Stimulated activated naive B cell treated with anti-CD40 and anti-IgM and Interleukin-4, amounts not matched to agents 10 μg/mL and 1 μg/mL and 100 μg/mL, for 72 hours (primary cell): ENCODE data around the gene LRMDA.

Source experiments
- ATAC-seq, 2 donors: fragments of 150-1000 bp; cut with Tn5 transposase; replicated peaks; 2 replicates each; pipeline ENCODE4 v1.10.0; 2021; ENCODE audit warnings: moderate library complexity in 1 of 2
- DNase-seq: peaks from one replicate; pipeline ENCODE4 v3.0.0; 2021
- H3K27ac Mint-ChIP-seq: one replicate; pipeline ENCODE4 v1.8.0; 2022; ENCODE audit warnings: mild to moderate bottlenecking, mixed read lengths
- H3K27me3 Mint-ChIP-seq, 2 donors: one replicate each; pipeline ENCODE4 v1.8.0; 2022; ENCODE audit warnings: mixed read lengths in 2 of 2
- H3K36me3 Mint-ChIP-seq, 2 donors: one replicate each; pipeline ENCODE4 v1.8.0; 2022; ENCODE audit warnings: mixed read lengths in 2 of 2, mild to moderate bottlenecking in 1 of 2
- H3K4me1 Mint-ChIP-seq, 2 donors: one replicate each; pipeline ENCODE4 v1.8.0; 2022; ENCODE audit warnings: mixed read lengths in 2 of 2, mild to moderate bottlenecking in 1 of 2
- H3K4me3 Mint-ChIP-seq, 2 donors: one replicate each; pipeline ENCODE4 v1.8.0; 2022; ENCODE audit warnings: mild to moderate bottlenecking in 2 of 2, mixed read lengths in 2 of 2, moderate library complexity in 1 of 2
- H3K9me3 Mint-ChIP-seq, 2 donors: one replicate each; pipeline ENCODE4 v1.8.0; 2022; ENCODE audit warnings: mixed read lengths in 2 of 2, mild to moderate bottlenecking in 1 of 2

Gene LRMDA

GRCh38 chr10:76542307-76542930 is 1111.0 kb downstream of the LRMDA start:
- H3K36me3 Mint-ChIP-seq: no peaks in the 10 kb centered on the region
- no peak overlapping the region for H3K27ac Mint-ChIP-seq
- no peak overlapping the region for H3K4me3 Mint-ChIP-seq
- DNase-seq (no peak), ATAC-seq (no peak)
- no peaks in the 10 kb centered on the region for H3K9me3 Mint-ChIP-seq
- H3K27me3 Mint-ChIP-seq: peaks cover 5 to 10% of the 10 kb centered on the region in 2 donors
- H3K4me1 Mint-ChIP-seq: no peaks in the 10 kb centered on the region

- no peak overlapping the region for H3K27ac Mint-ChIP-seq
- no peaks in the 10 kb centered on the region for H3K4me1 Mint-ChIP-seq
- no peaks in the 10 kb centered on the region for H3K36me3 Mint-ChIP-seq
- H3K27me3 Mint-ChIP-seq: peaks cover 0 to 9% of the 10 kb centered on the region in 2 donors
- no peak overlapping the region for H3K4me3 Mint-ChIP-seq
- DNase-seq: no peak
- no peak for ATAC-seq
- H3K9me3 Mint-ChIP-seq: no peaks in the 10 kb centered on the region
These were observed 1112.2 kb downstream of the LRMDA start for GRCh38 chr10:76543655-76544054.

GRCh38 chr10:76544789-76545188 is 1113.4 kb downstream of the LRMDA start:
- ATAC-seq (no peak), DNase-seq (no peak)
- H3K4me3 Mint-ChIP-seq: no peak overlapping the region
- H3K27me3 Mint-ChIP-seq: peaks cover 8 to 9% of the 10 kb centered on the region in 2 donors
- no peaks in the 10 kb centered on the region for H3K36me3 Mint-ChIP-seq
- H3K27ac Mint-ChIP-seq: no peak overlapping the region
- no peaks in the 10 kb centered on the region for H3K9me3 Mint-ChIP-seq
- no peaks in the 10 kb centered on the region for H3K4me1 Mint-ChIP-seq

GRCh38 chr10:76546411-76546810 is 1115.0 kb downstream of the LRMDA start:
- DNase-seq: no peak
- Mint-ChIP-seq H3K4me3 (no peak overlapping the region), H3K9me3 (no peaks in the 10 kb centered on the region), H3K27me3 (peaks cover 5 to 9% of the 10 kb centered on the region in 2 donors), H3K27ac (no peak overlapping the region), H3K36me3 (no peaks in the 10 kb centered on the region), H3K4me1 (no peaks in the 10 kb centered on the region)
- no peak for ATAC-seq

DNA sequence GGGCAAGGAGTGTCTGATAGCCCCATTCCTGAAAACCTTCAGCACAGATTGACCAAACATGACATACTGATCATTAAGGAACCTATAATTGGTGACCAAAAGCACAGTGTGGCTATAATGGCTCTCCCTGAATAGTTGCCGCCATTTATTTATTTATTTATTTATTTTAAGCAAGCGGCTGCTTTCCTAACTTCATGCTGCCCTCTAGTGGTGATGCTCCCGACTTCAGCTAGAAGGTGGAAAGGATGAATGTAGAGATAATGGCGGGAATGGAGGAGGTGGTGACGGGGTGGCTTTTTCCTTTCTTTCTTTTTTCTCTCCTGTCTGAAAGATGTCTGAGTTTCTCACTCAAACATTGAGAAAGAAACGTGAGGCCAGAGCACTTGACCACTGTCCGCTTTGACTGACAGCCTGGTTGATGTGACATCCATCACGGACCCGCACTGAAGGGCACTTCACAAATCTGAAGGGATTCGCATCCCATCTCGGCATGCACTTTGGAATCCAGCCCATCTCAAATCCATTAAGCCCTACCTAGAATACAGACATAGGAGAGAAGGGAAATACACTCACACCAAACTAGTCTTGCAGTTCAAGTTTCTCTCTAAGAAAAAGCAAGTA is 1116.0 kb downstream of the LRMDA start:
- no peak overlapping the region for H3K4me3 Mint-ChIP-seq
- ATAC-seq (peak; percentile 34 to 67), DNase-seq (peak; percentile 46)
- H3K27ac Mint-ChIP-seq: no peak overlapping the region
- no peaks in the 10 kb centered on the region for H3K9me3 Mint-ChIP-seq
- H3K27me3 Mint-ChIP-seq: peaks cover 5 to 9% of the 10 kb centered on the region in 2 donors
- H3K4me1 Mint-ChIP-seq: no peaks in the 10 kb centered on the region
- H3K36me3 Mint-ChIP-seq: no peaks in the 10 kb centered on the region

DNA sequence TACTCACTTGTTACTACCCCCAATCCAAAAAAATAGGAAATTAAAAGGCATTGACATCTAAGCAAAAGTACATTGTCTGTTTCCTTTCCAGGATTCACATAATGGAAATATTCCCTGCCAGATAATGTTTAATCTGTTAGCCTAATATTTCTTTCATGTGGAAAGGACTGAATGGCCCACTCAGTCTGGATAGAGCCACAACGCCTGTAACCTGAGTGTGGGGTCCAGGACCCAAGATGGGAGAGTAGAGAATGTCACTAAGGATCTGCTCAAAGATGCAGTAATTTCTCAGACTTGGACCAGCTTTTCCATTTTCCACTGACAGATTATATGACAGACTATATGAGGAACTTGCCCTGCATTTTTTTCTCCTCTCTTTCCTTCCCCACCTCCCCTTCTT is 1117.3 kb downstream of the LRMDA start:
- Mint-ChIP-seq H3K27ac (no peak overlapping the region), H3K36me3 (no peaks in the 10 kb centered on the region), H3K4me1 (no peaks in the 10 kb centered on the region), H3K27me3 (peaks cover 5 to 9% of the 10 kb centered on the region in 2 donors), H3K4me3 (no peak overlapping the region), H3K9me3 (no peaks in the 10 kb centered on the region)
- ATAC-seq (no peak), DNase-seq (no peak)

GRCh38 chr10:76549171-76549570 is 1117.7 kb downstream of the LRMDA start:
- H3K27ac Mint-ChIP-seq: no peak overlapping the region
- ATAC-seq: no peak
- no peak overlapping the region for H3K4me3 Mint-ChIP-seq
- H3K9me3 Mint-ChIP-seq: no peaks in the 10 kb centered on the region
- DNase-seq: no peak
- H3K36me3 Mint-ChIP-seq: no peaks in the 10 kb centered on the region
- H3K4me1 Mint-ChIP-seq: no peaks in the 10 kb centered on the region
- H3K27me3 Mint-ChIP-seq: peaks cover 5 to 9% of the 10 kb centered on the region in 2 donors

DNA sequence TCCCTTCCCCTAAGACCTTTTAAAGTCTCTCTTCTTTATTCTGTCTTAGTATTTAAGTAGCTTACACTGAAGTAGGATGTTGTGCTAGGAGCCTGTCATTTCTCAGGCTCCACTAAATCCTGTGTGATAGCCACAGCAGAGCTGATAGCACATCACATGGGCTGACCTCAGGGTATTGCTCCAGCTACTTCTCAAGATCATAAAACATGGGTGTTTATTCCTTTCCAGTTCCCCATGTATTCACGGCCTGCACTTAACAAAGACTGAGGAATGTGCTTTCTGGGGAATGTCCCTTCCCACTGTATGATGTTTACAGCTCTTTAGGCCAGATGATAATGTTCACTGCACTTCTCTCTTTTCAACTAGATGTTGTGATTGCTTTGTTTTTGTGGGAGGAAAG is 1119.4 kb downstream of the LRMDA start:
- ATAC-seq (no peak), DNase-seq (no peak)
- H3K4me3 Mint-ChIP-seq: no peak overlapping the region
- no peaks in the 10 kb centered on the region for H3K9me3 Mint-ChIP-seq
- H3K27me3 Mint-ChIP-seq: peaks cover 5 to 9% of the 10 kb centered on the region in 2 donors
- H3K36me3 Mint-ChIP-seq: no peaks in the 10 kb centered on the region
- no peak overlapping the region for H3K27ac Mint-ChIP-seq
- H3K4me1 Mint-ChIP-seq: no peaks in the 10 kb centered on the region

- DNase-seq: no peak
- H3K9me3 Mint-ChIP-seq: no peaks in the 10 kb centered on the region
- H3K4me1 Mint-ChIP-seq: no peaks in the 10 kb centered on the region
- no peak overlapping the region for H3K4me3 Mint-ChIP-seq
- H3K27me3 Mint-ChIP-seq: peaks cover 4 to 9% of the 10 kb centered on the region in 2 donors
- no peaks in the 10 kb centered on the region for H3K36me3 Mint-ChIP-seq
- no peak for ATAC-seq
- no peak overlapping the region for H3K27ac Mint-ChIP-seq
These were observed 1120.9 kb downstream of the LRMDA start for GRCh38 chr10:76552091-76552873.

DNA sequence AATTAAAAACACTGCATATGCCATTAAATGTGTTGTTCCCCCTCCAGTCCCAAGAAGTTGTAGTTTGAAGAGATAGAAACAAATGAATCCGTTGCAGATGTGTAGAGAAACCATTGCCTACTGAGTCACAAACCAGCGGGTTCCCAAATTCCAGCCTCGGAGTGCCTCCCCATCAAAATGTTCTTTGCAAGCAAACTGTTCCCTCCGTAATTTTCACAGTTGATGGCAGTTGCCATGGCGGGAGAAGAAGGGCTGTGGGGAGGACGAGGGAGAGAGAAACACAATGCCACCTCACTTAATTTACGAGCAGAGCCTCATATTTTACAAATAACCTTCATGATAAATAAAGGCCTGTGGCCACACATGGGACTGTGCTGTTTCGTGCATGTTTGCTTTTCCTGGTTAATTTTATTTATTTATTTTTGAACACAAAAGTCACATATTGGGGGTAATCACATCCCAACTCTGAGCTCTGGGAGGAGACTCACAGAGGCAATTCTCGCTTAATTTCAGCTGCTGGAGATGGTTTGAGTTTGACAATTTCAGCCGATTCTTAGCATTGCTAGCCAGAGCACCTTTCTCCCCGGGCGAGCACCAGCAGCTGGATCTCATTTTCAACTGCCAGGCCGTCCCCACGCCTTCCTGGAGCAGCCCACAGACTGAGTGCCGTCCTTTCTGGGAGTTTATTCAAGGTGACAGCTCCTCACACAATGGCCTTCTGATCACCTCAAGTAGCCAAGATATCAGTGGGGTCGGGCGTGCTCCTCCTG is 1122.0 kb downstream of the LRMDA start:
- DNase-seq (no peak), ATAC-seq (no peak)
- H3K27me3 Mint-ChIP-seq: peaks cover 0 to 9% of the 10 kb centered on the region in 2 donors
- no peak overlapping the region for H3K4me3 Mint-ChIP-seq
- H3K9me3 Mint-ChIP-seq: no peaks in the 10 kb centered on the region
- H3K36me3 Mint-ChIP-seq: no peaks in the 10 kb centered on the region
- H3K4me1 Mint-ChIP-seq: no peaks in the 10 kb centered on the region
- H3K27ac Mint-ChIP-seq: no peak overlapping the region

- Mint-ChIP-seq H3K4me3 (no peak overlapping the region), H3K4me1 (no peaks in the 10 kb centered on the region), H3K36me3 (no peaks in the 10 kb centered on the region), H3K27me3 (peaks cover 0 to 5% of the 10 kb centered on the region in 2 donors), H3K9me3 (no peaks in the 10 kb centered on the region), H3K27ac (no peak overlapping the region)
- ATAC-seq: no peak
- no peak for DNase-seq
These were observed 1122.6 kb downstream of the LRMDA start for GRCh38 chr10:76554033-76554408.

DNA sequence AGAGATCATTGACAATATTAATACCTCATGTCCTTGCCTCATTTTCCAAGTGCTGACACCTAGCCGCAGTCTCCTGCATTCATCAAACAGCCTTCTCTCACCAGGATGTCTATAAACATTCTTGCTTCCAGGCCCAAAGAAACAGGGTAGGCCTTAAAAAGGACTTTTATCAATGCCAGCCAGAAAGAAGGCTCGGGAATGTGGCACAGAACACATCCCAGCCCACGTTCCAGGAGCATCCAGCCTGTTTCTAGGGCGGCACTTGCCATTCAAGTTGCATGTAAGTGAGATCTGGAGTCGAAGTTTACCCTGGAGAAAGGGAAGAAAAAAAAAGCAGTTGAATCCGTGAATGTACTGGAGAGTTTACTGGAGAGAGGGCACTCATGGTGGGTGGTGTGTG is 1123.1 kb downstream of the LRMDA start:
- no peak for ATAC-seq
- Mint-ChIP-seq H3K36me3 (no peaks in the 10 kb centered on the region), H3K4me3 (no peak overlapping the region), H3K27me3 (peaks cover 0 to under 1% of the 10 kb centered on the region in 2 donors), H3K27ac (no peak overlapping the region), H3K4me1 (no peaks in the 10 kb centered on the region), H3K9me3 (no peaks in the 10 kb centered on the region)
- no peak for DNase-seq

DNA sequence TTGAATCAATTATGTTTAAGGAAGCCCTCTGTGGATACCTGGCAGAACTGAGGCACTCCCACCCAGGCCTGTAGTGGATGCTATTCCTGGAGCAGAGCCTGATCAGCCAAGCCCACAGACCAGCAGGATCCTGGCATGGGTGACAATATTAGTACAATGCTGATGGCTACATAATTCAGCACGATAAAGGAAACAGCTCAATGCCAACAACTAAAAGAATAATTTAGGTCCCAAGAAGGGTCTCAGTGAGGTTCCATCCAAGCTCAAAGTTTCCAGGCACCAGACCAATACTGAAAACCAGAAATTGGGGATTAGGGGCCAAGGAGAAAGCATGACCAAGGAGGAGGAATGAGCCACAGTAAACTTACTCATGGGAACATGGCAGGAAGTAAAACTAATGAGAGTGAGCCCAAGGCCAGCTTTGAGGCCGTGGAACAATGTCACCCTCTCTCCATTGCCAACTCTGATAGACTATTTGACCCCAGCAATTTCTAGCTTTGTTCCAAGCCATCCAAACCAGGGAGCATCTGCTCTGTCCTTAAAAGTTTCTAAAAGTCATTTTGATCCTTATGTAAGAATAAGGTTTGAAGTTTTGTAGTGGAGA is 1123.7 kb downstream of the LRMDA start:
- H3K4me3 Mint-ChIP-seq: no peak overlapping the region
- H3K36me3 Mint-ChIP-seq: no peaks in the 10 kb centered on the region
- DNase-seq (no peak), ATAC-seq (no peak)
- H3K27me3 Mint-ChIP-seq: no peaks in the 10 kb centered on the region
- no peaks in the 10 kb centered on the region for H3K4me1 Mint-ChIP-seq
- H3K9me3 Mint-ChIP-seq: no peaks in the 10 kb centered on the region
- no peak overlapping the region for H3K27ac Mint-ChIP-seq

DNA sequence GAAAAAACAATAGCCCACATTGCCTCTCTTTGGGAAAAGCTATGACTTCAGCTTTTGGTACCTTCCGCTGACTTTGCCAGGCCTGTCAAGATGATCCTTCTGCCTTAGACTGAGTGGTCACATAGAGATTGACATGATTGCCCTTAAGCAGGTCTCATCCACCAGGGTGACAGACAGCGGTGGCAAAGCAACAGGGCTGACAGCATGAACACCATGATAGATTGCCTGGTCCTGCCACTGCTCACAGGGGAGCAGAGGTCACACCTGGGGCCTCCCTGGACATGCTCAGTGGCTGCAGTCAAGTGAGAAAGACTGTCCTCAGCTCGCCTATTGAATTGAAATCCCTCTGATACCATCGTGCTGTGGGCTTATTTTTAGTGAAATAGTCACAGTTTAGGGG is 1125.9 kb downstream of the LRMDA start:
- Mint-ChIP-seq H3K27ac (no peak overlapping the region), H3K4me3 (no peak overlapping the region), H3K27me3 (no peaks in the 10 kb centered on the region), H3K36me3 (no peaks in the 10 kb centered on the region), H3K9me3 (no peaks in the 10 kb centered on the region), H3K4me1 (no peaks in the 10 kb centered on the region)
- no peak for DNase-seq
- no peak for ATAC-seq
